ENCODE results near the gene SCNN1A. TPM values are rescaled to one million over a fixed set of nuclear protein-coding genes. Genes with fewer than 3 reads are reported as not detected.

Gene SCNN1A
- total RNA-seq, 1 experiment from 2014 or later, result 118 TPM

DNA sequence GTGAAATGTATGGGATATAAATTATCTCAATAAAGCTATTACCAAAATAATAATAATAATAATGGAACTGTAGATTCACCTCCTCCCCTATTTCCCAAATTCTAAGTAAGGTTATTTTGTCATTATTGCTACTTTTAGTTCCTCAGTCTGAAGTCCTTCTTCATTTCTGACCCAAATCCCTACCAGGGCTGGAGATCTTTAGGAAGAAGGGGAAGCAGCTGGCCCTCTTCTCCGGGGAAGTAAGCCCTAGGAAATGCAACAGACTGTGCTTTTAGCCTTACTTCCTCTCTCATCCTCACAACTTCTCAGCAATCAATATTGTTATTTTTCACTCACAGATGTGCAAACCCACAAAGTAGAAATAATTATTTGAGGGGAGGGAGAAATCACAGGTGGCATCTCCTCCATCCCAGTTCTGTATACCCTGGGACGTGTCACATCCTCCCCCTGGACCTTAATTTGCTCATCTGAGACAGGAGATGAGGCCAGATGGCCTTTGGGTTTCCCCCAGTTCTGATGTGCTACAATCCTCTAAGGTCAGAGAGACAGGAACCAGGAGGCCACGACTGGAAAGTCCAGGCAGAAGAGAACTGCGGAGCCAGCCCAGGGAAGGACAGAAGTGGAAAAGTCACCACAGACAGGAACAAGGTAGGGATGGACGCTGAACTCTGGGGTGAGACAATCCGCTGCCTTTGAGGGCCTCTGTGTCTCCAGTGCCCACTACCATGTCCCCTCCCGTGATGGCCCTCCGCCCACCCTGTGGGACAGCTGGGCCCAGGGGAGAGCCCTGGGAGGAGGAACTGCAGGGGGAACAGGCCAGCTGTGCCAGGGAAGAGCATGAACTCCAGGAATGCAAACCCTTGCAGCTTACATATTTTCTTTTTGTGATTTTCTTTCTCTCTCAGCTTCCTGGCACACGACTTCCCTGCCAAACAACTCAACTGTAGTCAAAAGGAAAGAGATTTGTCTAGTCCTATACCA is 22.9 kb downstream of the SCNN1A start:
- H3K9me3 ChIP-seq (ENCODE audit: control insufficient read depth in 1 of 2, insufficient read depth in 1 of 2, low read depth in 1 of 2, low read length in 2 of 2), result no peaks in the 10 kb centered on the region
- no peaks in the 10 kb centered on the region for H3K79me2 ChIP-seq (ENCODE audit: insufficient read depth, low read length)
- H3K9ac ChIP-seq (ENCODE audit: low read length), result no peak overlapping the region
- DNase-seq (ENCODE audit: low read depth, low spot score), result no peak
- intact Hi-C loops (cut with micrococcal nuclease), result no loop called here
- no peaks in the 10 kb centered on the region for H3K9me2 ChIP-seq (ENCODE audit: insufficient read depth)
- H3K4me1 ChIP-seq (ENCODE audit: control insufficient read depth in 1 of 2, insufficient read depth in 2 of 2, low read length in 2 of 2), result peaks cover 0 to 10% of the 10 kb centered on the region in 2 experiments; a peak in 3 of 4 replicates
- H3K27ac ChIP-seq (ENCODE audit: low read depth, low read length), result no peak overlapping the region
- TF ChIP-seq, protein P1, sequence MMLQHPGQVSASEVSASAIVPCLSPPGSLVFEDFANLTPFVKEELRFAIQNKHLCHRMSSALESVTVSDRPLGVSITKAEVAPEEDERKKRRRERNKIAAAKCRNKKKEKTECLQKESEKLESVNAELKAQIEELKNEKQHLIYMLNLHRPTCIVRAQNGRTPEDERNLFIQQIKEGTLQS (IDR thresholded peaks at IDR 0.05), result no peak
- TF ChIP-seq SIN3A (IDR thresholded peaks at IDR 0.05; ENCODE audit: low read depth) (no peak), POLR2A (IDR thresholded peaks at IDR 0.05; ENCODE audit: borderline replicate concordance, extremely low read depth, insufficient read depth, insufficient read length) (no peak), TCF7L2 (IDR thresholded peaks at IDR 0.05; ENCODE audit: borderline replicate concordance, extremely low read depth, insufficient read depth, insufficient read length) (no peak), SP1 (IDR thresholded peaks at IDR 0.05; ENCODE audit: low read depth) (no peak), ZFX (IDR thresholded peaks at IDR 0.05) (no peak), EGR1 (IDR thresholded peaks at IDR 0.05; ENCODE audit: low read depth) (no peak), POLR2AphosphoS5 (IDR thresholded peaks at IDR 0.05; ENCODE audit: low read depth, low read length) (no peak), ZNF274 (IDR thresholded peaks at IDR 0.05; ENCODE audit: low read depth, low read length) (no peak), EZH2 (IDR thresholded peaks at IDR 0.05) (no peak), SRF (IDR thresholded peaks at IDR 0.05; ENCODE audit: low read depth) (no peak), CBX3 (IDR thresholded peaks at IDR 0.05; ENCODE audit: low read depth) (no peak), ELF1 (IDR thresholded peaks at IDR 0.05; ENCODE audit: borderline replicate concordance, low read depth) (no peak), JUND (IDR thresholded peaks at IDR 0.05) (no peak), EZH2phosphoT487 (IDR thresholded peaks at IDR 0.05; ENCODE audit: borderline replicate concordance) (no peak), CEBPB (IDR thresholded peaks at IDR 0.05; ENCODE audit: low read depth) (no peak), YY1 (IDR thresholded peaks at IDR 0.05; ENCODE audit: extremely low read depth, insufficient replicate concordance, low read depth, low read length) (no peak), FOSL1 (IDR thresholded peaks at IDR 0.05; ENCODE audit: low read depth) (no peak)
- TF ChIP-seq, protein P2, sequence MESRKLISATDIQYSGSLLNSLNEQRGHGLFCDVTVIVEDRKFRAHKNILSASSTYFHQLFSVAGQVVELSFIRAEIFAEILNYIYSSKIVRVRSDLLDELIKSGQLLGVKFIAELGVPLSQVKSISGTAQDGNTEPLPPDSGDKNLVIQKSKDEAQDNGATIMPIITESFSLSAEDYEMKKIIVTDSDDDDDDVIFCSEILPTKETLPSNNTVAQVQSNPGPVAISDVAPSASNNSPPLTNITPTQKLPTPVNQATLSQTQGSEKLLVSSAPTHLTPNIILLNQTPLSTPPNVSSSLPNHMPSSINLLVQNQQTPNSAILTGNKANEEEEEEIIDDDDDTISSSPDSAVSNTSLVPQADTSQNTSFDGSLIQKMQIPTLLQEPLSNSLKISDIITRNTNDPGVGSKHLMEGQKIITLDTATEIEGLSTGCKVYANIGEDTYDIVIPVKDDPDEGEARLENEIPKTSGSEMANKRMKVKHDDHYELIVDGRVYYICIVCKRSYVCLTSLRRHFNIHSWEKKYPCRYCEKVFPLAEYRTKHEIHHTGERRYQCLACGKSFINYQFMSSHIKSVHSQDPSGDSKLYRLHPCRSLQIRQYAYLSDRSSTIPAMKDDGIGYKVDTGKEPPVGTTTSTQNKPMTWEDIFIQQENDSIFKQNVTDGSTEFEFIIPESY (IDR thresholded peaks at IDR 0.05; ENCODE audit: extremely low read depth, insufficient replicate concordance, low read length), result no peak
- TF ChIP-seq, protein P3, sequence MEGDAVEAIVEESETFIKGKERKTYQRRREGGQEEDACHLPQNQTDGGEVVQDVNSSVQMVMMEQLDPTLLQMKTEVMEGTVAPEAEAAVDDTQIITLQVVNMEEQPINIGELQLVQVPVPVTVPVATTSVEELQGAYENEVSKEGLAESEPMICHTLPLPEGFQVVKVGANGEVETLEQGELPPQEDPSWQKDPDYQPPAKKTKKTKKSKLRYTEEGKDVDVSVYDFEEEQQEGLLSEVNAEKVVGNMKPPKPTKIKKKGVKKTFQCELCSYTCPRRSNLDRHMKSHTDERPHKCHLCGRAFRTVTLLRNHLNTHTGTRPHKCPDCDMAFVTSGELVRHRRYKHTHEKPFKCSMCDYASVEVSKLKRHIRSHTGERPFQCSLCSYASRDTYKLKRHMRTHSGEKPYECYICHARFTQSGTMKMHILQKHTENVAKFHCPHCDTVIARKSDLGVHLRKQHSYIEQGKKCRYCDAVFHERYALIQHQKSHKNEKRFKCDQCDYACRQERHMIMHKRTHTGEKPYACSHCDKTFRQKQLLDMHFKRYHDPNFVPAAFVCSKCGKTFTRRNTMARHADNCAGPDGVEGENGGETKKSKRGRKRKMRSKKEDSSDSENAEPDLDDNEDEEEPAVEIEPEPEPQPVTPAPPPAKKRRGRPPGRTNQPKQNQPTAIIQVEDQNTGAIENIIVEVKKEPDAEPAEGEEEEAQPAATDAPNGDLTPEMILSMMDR (IDR thresholded peaks at IDR 0.05 in 2 of 3, conservative IDR thresholded peaks at IDR 0.05 in 1 of 3; ENCODE audit: borderline replicate concordance in 1 of 3, insufficient read depth in 1 of 3, low read depth in 2 of 3, low read length in 2 of 3), result no peak
- no peak overlapping the region for H2AFZ ChIP-seq (ENCODE audit: low read depth, low read length, poor library complexity, severe bottlenecking)
- H3K27me3 ChIP-seq (ENCODE audit: insufficient read depth, low read length), result no peaks in the 10 kb centered on the region
- ATAC-seq, result no peak
- ChIA-PET RAD21 (ENCODE audit: low non-redundant PET in 1 of 2, low total read pairs in 2 of 2, uncharacterized antibody in 2 of 2, unreplicated experiment in 2 of 2) (no interaction called here), CTCF (no interaction called here), POLR2A (no interaction called here)
- no TSS peak for BruUV-seq (replicated peaks)
- H3K36me3 ChIP-seq (ENCODE audit: control insufficient read depth in 1 of 2, insufficient read depth in 2 of 2, low read length in 2 of 2), result peaks cover 6 to 17% of the 10 kb centered on the region in 2 experiments; a peak in 3 of 4 replicates
- no peak overlapping the region for H3K4me2 ChIP-seq (ENCODE audit: low read length)
- no peak overlapping the region for H3K4me3 ChIP-seq (replicated peaks in 1 of 2; ENCODE audit: low read depth in 1 of 2, low read length in 2 of 2)
- H4K20me1 ChIP-seq (ENCODE audit: insufficient read depth), result no peaks in the 10 kb centered on the region
